Measurements from ENCODE around the gene OLIG1.

The OLIG1 gene

DNA sequence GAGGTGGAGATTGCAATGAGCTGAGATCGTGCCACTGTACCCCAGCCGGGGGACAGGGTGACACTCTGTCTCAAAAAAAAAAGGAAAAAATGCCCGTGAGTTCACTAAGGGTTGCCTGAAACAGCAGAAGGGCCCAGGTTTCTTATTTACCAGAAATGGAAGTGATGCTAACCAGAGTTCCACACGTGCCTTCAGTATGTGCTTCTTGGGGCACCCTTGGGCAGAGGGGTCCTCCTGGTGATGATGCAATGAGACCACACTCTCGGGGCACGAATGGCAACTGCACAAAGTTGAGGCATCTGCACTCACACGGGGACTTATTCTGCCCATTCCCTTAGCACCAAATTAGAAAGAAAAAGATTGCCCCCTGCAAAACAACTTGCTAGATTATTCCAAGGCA is 29.2 kb downstream of the OLIG1 start:
- no peak overlapping the region for H3K27ac Mint-ChIP-seq
- peaks cover 41% of the 10 kb centered on the region for H3K4me1 Mint-ChIP-seq
- H3K27me3 Mint-ChIP-seq (ENCODE audit: low read depth, poor library complexity), result peaks cover 48% of the 10 kb centered on the region
- H3K36me3 Mint-ChIP-seq (ENCODE audit: low read depth), result no peaks in the 10 kb centered on the region
- no peak for DNase-seq
- peaks cover 14% of the 10 kb centered on the region for H3K9me3 Mint-ChIP-seq
- TF ChIP-seq, protein P1, sequence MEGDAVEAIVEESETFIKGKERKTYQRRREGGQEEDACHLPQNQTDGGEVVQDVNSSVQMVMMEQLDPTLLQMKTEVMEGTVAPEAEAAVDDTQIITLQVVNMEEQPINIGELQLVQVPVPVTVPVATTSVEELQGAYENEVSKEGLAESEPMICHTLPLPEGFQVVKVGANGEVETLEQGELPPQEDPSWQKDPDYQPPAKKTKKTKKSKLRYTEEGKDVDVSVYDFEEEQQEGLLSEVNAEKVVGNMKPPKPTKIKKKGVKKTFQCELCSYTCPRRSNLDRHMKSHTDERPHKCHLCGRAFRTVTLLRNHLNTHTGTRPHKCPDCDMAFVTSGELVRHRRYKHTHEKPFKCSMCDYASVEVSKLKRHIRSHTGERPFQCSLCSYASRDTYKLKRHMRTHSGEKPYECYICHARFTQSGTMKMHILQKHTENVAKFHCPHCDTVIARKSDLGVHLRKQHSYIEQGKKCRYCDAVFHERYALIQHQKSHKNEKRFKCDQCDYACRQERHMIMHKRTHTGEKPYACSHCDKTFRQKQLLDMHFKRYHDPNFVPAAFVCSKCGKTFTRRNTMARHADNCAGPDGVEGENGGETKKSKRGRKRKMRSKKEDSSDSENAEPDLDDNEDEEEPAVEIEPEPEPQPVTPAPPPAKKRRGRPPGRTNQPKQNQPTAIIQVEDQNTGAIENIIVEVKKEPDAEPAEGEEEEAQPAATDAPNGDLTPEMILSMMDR (IDR thresholded peaks at IDR 0.05), result no peak
- H3K4me3 Mint-ChIP-seq, result no peak overlapping the region

DNA sequence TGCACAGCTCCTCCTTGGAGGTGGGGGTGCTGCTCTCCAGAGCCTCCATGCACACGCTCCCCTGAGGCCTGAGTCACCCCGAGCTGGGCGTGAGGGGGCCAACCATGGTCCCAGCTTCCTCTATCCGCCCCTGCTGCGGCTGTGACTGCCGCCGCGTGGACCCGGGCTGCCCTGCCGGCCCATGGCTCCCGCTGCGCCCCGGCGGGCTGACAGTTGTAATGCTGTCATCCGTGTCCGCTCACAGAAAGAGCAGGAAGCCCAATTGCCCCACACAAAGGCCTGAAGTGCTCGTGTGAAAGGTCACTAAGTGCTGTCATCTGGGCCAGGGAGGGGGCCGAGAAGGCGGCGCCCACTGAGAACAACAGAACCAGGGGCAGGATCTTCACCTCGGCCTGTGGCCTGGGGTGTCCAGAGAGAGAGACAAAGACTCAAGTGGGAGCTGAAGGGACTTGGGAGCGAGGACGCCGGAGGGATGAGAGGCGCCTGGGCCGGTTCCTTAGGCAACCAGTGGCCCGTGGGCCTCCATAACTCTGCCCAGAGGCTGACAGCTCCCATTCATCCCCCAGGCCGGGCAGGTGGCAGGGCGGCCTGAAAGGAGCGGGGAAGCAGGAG is 31.5 kb downstream of the OLIG1 start:
- peaks cover 40% of the 10 kb centered on the region for H3K4me1 Mint-ChIP-seq
- H3K27me3 Mint-ChIP-seq (ENCODE audit: low read depth, poor library complexity), result peaks cover 69% of the 10 kb centered on the region
- H3K27ac Mint-ChIP-seq, result no peak overlapping the region

DNA sequence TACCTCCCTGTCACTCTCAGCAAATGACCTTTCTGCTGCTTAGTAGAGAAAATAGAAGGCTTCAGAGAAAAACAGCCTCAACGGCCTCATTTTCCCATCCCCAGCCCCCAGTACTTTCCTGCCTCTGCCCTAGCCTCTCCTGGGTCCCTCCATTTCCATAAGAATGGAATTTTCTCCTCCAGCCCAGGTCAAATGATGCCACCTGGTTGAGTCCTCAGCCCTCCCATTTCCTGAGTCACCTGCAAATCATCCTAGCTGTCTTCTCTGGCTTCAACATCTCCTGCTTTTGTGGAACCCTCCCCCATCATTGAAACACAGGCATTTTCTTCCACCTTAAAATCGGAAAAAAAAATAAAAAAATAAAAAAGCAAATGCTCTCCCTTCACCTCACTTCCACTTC is 35.1 kb downstream of the OLIG1 start:
- DNase-seq, result no peak
- H3K4me3 Mint-ChIP-seq, result peak overlapping the region; percentile 15
- H3K27ac Mint-ChIP-seq, result no peak overlapping the region
- peaks cover 29% of the 10 kb centered on the region for H3K9me3 Mint-ChIP-seq
- no peaks in the 10 kb centered on the region for H3K36me3 Mint-ChIP-seq (ENCODE audit: low read depth)
- H3K27me3 Mint-ChIP-seq (ENCODE audit: low read depth, poor library complexity), result peaks cover 81% of the 10 kb centered on the region
- peaks cover 49% of the 10 kb centered on the region for H3K4me1 Mint-ChIP-seq
- TF ChIP-seq, protein P1 (IDR thresholded peaks at IDR 0.05), result no peak

More for the DNA sequence above, 31.5 kb downstream of the OLIG1 start:
- DNase-seq, result peak; percentile 51
- Mint-ChIP-seq H3K4me3 (peak overlapping the region; percentile 39), H3K36me3 (ENCODE audit: low read depth) (no peaks in the 10 kb centered on the region), H3K9me3 (peaks cover 29% of the 10 kb centered on the region)
- TF ChIP-seq, protein P1 (IDR thresholded peaks at IDR 0.05), result no peak

DNA sequence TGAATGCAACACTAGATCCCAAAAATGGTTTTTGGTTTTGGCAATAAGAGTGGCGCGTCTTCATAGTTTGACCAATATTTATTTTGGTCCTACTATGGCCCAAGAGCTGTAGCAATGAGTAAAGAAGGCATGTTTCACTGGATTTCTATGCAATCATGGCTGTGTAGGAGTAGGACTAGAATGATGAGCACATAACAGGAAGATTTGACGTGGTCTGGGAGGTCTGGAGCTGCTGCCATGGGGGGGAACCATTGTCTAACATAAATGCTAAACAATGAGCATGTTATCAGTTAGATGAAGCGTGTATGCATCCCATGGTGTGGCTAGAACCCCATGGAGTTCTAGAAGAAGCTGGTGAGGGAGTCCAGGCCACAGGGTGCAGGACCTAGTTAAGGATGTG is 38.3 kb downstream of the OLIG1 start:
- Mint-ChIP-seq H3K4me1 (peaks cover 60% of the 10 kb centered on the region), H3K4me3 (no peak overlapping the region), H3K36me3 (ENCODE audit: low read depth) (no peaks in the 10 kb centered on the region), H3K27ac (no peak overlapping the region), H3K9me3 (peaks cover 23% of the 10 kb centered on the region), H3K27me3 (ENCODE audit: low read depth, poor library complexity) (peaks cover 91% of the 10 kb centered on the region)
- TF ChIP-seq, protein P1 (IDR thresholded peaks at IDR 0.05), result no peak
- no peak for DNase-seq

DNA sequence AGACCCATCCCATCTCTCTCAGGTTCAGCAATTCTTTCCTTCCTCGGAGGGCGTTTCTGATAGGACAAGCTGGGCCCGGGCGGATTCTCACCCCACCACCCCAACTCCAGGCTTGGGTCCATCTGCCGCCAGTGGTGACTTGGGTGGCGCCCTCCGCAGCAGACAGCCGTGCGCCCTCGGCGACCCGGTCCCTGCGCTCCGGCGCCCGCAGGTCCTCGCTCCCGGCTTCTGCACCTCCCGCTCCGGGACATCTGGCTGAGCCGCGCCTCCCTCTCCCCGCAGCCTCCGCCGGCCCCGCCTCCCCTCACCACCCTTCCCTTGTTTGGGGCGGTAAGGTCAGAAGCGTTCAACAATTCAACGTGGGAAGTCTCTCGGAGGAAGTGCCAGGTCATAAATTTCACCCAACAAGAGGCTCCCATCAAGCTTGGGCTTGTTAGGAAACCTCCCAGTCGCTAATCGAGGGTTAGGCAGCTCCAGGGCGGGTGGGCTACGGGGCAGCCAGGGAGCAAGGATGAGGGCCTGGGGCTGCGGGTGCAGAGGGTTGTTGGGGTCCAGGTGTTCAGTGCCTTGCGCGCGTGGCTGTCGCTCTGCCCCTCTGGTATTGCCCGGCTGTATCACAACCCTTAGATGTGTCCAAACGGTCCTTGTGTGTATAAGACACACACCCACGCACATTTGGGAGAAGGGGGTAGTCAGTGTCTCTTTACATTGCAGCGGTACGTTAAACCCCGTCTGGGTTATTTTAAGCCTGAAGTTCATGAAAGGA is 39.8 kb downstream of the OLIG1 start:
- peak overlapping the region; percentile 75 for H3K4me3 Mint-ChIP-seq
- H3K27me3 Mint-ChIP-seq (ENCODE audit: low read depth, poor library complexity), result peaks cover 91% of the 10 kb centered on the region
- H3K27ac Mint-ChIP-seq, result no peak overlapping the region
- no peaks in the 10 kb centered on the region for H3K36me3 Mint-ChIP-seq (ENCODE audit: low read depth)
- H3K4me1 Mint-ChIP-seq, result peaks cover 66% of the 10 kb centered on the region
- DNase-seq, result peak; percentile 86
- TF ChIP-seq, protein P1 (IDR thresholded peaks at IDR 0.05), result no peak
- H3K9me3 Mint-ChIP-seq, result peaks cover 10% of the 10 kb centered on the region

Data from nephron progenitor cell (in vitro differentiated cells).